Measurements from ENCODE around the gene ZC3H7B.
A peak's percentile ranks its signal among the peaks of the same experiment; 100 is the strongest.

Gene ZC3H7B

GRCh38 chr22:41355895-41356294 lies 54.6 kb downstream of the ZC3H7B start:
- no peak for DNase-seq

- DNase-seq: no peak
Observed at GRCh38 chr22:41356430-41357028, 55.2 kb downstream of the ZC3H7B start.

- no peak for DNase-seq
Observed at GRCh38 chr22:41357191-41357590, 55.9 kb downstream of the ZC3H7B start.

GRCh38 chr22:41358927-41359326 lies 57.6 kb downstream of the ZC3H7B start:
- DNase-seq: no peak

GRCh38 chr22:41359376-41359775 lies 58.1 kb downstream of the ZC3H7B start:
- no peak for DNase-seq

GRCh38 chr22:41360126-41360525 lies 58.8 kb downstream of the ZC3H7B start:
- DNase-seq: no peak

- no peak for DNase-seq
Observed at GRCh38 chr22:41361716-41362310, 60.5 kb downstream of the ZC3H7B start.

GRCh38 chr22:41362615-41363014 lies 61.3 kb downstream of the ZC3H7B start:
- DNase-seq: no peak

GRCh38 chr22:41364233-41364632 lies 62.9 kb downstream of the ZC3H7B start:
- DNase-seq: no peak

GRCh38 chr22:41364955-41365354 lies 63.6 kb downstream of the ZC3H7B start:
- no peak for DNase-seq

- no peak for DNase-seq
Observed at GRCh38 chr22:41365425-41365824, 64.1 kb downstream of the ZC3H7B start.

GRCh38 chr22:41366323-41367029 lies 65.2 kb downstream of the ZC3H7B start:
- no peak for DNase-seq

- no peak for DNase-seq
Observed at GRCh38 chr22:41367039-41367679, 65.8 kb downstream of the ZC3H7B start.

- no peak for DNase-seq
Observed at GRCh38 chr22:41367680-41368542, 66.6 kb downstream of the ZC3H7B start.

- no peak for DNase-seq
Observed at GRCh38 chr22:41368543-41369423, 67.5 kb downstream of the ZC3H7B start.

GRCh38 chr22:41369424-41369745 lies 68.1 kb downstream of the ZC3H7B start:
- DNase-seq: no peak

- DNase-seq: no peak
Observed at GRCh38 chr22:41369837-41370236, 68.5 kb downstream of the ZC3H7B start.

- DNase-seq: no peak
Observed at GRCh38 chr22:41377846-41378245, 76.5 kb downstream of the ZC3H7B start.

- DNase-seq: no peak
Observed at GRCh38 chr22:41380993-41381328, 79.6 kb downstream of the ZC3H7B start.

GRCh38 chr22:41381329-41382097 lies 80.2 kb downstream of the ZC3H7B start, which contains the start of gene TEF:
TSS of gene TEF (plus strand) at chr22:41381942. CDS start at chr22:41382045, 103 bp downstream.
- DNase-seq: peak; percentile 98 to 99

- DNase-seq: peak; percentile 57 to 68
Observed at GRCh38 chr22:41382098-41382578, 80.8 kb downstream of the ZC3H7B start.

All from activated CD4-positive, alpha-beta T cell treated with anti-CD3 and anti-CD28 coated beads for 4 hours (primary cell).